Fibroblast of mammary gland (primary cell): ENCODE results near the gene LDLRAD1.

Source experiments
- DNase-seq: peaks from one replicate; pipeline ENCODE4 v3.0.0-alpha.2; 2010; ENCODE audit warnings: low read depth
- H3K4me3 ChIP-seq: 2 replicates; pipeline ENCODE4 v1.5.1; 2011; ENCODE audit warnings: low read depth, mild to moderate bottlenecking, low read length, moderate library complexity; ENCODE audit not compliant: control insufficient read depth
- TF ChIP-seq, protein P1 (sequence below): conservative IDR thresholded peaks from 2 replicates; pipeline ENCODE4 v1.5.1; 2011; ENCODE audit warnings: low read depth, low read length, inconsistent platforms; ENCODE audit not compliant: control insufficient read depth, insufficient read depth

Gene LDLRAD1

DNA sequence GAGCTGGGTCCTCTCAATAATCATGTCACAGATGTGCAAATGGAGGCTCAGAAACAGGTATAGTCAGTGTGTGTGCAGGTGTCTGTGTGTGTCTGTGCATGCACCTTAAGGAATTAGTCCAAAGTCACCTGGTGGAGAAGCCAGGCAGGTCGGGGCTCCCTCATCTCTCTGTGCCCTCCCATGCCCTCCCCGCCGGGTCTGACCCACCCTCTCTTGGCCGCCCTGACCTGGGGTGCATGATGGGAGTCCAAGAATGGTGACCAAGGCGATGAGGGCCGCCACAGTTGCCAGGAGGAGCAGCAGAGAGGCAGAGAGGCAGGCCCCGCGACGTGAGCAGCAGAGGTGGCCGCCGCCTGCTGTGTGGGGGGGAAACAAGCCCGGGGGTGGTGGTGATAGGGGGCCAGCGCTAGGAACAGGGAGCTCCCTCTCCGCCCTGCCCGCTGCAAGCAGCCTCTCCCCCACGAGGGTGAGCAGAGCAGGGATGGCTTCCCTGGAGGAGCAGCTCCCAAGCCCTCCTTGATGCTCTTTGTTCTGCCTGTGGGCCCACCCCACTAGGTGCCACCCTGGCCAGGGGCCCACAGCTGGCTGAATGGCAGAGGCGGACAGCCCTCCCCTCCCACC is 3.9 kb downstream of the LDLRAD1 start:
- TF ChIP-seq, protein P1, sequence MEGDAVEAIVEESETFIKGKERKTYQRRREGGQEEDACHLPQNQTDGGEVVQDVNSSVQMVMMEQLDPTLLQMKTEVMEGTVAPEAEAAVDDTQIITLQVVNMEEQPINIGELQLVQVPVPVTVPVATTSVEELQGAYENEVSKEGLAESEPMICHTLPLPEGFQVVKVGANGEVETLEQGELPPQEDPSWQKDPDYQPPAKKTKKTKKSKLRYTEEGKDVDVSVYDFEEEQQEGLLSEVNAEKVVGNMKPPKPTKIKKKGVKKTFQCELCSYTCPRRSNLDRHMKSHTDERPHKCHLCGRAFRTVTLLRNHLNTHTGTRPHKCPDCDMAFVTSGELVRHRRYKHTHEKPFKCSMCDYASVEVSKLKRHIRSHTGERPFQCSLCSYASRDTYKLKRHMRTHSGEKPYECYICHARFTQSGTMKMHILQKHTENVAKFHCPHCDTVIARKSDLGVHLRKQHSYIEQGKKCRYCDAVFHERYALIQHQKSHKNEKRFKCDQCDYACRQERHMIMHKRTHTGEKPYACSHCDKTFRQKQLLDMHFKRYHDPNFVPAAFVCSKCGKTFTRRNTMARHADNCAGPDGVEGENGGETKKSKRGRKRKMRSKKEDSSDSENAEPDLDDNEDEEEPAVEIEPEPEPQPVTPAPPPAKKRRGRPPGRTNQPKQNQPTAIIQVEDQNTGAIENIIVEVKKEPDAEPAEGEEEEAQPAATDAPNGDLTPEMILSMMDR, result no peak
- H3K4me3 ChIP-seq, result no peak overlapping the region
- DNase-seq, result no peak

DNA sequence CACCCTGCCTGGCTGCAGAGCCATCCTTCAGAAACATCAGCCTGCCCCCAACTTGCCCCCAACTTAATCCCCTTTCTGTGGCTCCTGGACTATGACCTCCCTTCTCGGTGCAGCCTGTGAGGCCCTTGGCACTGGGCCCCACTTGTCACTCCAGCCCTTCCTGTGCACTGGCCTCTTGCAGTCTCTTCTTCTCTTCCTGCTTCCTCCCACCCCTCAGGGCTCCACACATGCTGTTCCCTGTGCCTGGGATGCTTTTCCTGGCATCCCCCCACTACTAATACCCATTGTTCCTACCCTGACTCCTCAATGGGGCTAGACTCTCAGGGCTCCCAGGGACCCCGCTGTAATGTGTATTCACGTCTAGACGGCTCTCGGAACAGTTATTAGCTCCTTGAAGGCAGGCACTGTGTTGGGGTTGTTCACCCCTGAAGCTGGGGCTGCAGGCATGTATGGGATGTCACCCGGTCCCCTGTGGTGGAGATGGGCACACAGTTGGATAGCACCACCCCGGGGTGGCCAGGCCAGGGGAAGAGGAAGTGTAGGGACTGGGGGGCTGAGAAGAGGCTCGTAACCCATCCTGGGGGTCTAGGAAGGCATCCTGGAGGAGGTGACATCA is 4.5 kb downstream of the LDLRAD1 start:
- TF ChIP-seq, protein P1, result no peak
- DNase-seq, result no peak

DNA sequence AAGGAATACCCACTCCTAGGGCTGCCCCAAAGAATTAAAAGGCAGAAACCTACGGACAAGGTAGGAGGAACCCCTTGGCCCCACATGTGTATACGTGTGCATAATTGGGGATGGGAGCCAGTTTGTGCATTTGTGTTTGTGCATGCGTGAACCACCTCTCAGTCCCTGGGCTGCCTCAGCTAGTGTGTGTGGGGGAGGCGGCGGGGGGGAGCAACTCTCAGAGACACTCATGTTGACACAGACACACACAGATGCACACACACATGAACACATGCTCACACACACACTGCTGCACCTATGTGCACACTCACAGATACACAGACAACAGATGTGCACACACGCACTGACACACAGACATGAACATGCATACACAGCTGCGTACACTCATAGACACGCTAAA is 5.1 kb downstream of the LDLRAD1 start:
- TF ChIP-seq, protein P1, result no peak
- no peak for DNase-seq
- no peak overlapping the region for H3K4me3 ChIP-seq

More for the DNA sequence above, 4.5 kb downstream of the LDLRAD1 start:
- H3K4me3 ChIP-seq, result no peak overlapping the region

DNA sequence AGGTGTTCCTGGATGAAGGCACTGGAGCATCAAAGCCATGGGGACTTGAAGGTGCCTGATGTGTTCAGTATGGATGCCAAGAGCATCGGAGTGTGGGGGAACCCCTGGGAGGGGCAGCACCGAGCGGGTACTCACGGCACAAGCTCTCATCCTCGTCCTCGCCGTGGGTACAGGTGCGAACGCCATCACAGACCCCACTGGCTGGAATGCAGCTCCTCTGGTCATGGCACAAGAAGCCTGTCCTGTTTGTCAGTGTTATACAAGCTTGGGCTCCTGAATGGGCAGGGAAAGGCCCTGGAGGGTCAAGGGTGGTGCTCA is 6.0 kb downstream of the LDLRAD1 start:
- TF ChIP-seq, protein P1, result no peak
- DNase-seq, result no peak
- H3K4me3 ChIP-seq, result no peak overlapping the region

DNA sequence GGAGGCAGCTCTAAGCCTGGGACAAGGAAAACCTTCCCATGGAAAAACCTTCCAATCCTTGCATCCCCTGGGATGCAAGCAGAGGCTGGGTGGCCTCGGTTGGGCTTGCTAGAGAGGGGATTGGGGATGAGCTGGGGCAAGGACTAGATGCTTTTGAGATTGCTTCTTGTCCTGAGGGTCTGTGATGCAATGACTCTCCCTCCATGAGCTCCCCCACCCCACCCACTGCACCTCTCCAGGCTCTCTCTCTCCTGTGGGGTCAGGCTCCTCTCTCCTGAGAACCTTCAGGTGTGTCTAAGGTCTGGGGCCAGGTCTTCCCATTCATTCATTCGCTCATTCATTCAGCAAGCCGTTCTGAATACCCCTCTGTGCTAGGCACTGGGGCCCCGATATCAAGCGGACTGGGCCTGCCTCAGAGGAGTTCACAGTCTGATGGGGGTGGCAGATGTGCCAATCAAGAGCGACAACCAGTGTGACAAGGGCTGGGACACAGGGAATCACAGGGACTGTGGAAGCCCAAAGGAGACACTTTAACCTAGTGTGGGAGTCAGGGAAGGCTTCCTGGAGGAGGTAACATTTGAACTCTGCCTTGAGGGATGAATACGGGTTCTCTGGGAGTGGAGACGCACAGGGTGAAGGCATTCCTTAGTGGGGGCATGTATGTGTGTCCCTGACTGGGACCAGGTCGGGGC is 6.5 kb downstream of the LDLRAD1 start:
- DNase-seq, result no peak
- TF ChIP-seq, protein P1, result no peak

DNA sequence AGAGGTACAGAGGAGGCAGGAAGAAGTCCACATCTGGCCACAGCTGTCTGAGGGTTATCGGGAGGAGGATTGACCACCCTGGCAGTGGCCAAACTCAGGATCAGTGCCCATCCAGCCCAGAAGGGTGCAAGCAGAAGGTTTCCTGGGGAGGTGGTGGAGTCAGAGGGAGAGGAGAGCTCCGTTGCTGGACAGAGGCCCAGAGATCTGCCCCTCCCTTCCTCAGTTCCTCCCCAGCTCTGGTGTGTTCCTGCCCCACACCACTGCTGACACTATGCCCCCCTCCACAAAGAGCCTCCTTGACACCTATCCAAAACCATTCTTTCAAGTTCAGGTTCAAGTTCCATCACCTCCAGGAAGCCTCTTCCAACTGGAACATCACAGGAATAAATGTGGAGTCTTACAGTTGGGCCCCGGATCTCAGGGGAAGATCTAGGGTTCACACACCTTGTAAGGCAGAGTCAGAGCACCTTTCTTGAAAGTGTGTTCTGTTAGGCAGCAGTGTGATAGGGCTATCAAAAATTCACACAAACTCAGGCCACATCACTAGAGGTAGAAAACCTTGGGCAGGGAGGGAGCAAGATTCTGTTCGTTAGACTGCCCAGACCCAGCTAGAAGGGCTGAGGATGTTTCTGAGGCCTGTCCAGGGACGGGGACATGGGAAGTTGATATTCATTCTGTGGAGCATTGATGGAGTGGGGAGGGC is 7.4 kb downstream of the LDLRAD1 start:
- no peak for DNase-seq
- TF ChIP-seq, protein P1, result no peak

More for the DNA sequence above, 6.5 kb downstream of the LDLRAD1 start:
- no peak overlapping the region for H3K4me3 ChIP-seq

More for the DNA sequence above, 7.4 kb downstream of the LDLRAD1 start:
- no peak overlapping the region for H3K4me3 ChIP-seq
